MM.1S (cell line): ENCODE measurements around the gene BUD31.

ENCODE experiments used
- DNase-seq: peaks from one replicate; pipeline ENCODE4 v3.0.0-alpha.2; 2015
- H2AFZ ChIP-seq: fragments of 300-600 bp; sonication (generic); 2 replicates; pipeline ENCODE4 v1.6.0; 2016; ENCODE audit warnings: antibody characterized with exemption, low read length
- H3F3A ChIP-seq: fragments of 300-600 bp; sonication (generic); 2 replicates; pipeline ENCODE4 v1.6.1; 2016; ENCODE audit warnings: mild to moderate bottlenecking, antibody characterized with exemption, low read length, moderate library complexity, mixed read lengths; ENCODE audit not compliant: insufficient read depth
- H3K27ac ChIP-seq: fragments of 300-600 bp; sonication (generic); 2 replicates; pipeline ENCODE4 v1.5.1; 2016; ENCODE audit warnings: mild to moderate bottlenecking, low read length
- H3K27me3 ChIP-seq: fragments of 300-600 bp; sonication (generic); replicated peaks from 2 replicates; pipeline ENCODE4 v1.6.0; 2016; ENCODE audit warnings: low read length; ENCODE audit not compliant: insufficient read depth
- H3K36me3 ChIP-seq: fragments of 300-600 bp; sonication (generic); replicated peaks from 2 replicates; pipeline ENCODE4 v1.6.1; 2016; ENCODE audit warnings: mild to moderate bottlenecking, low read length, mixed read lengths; ENCODE audit not compliant: insufficient read depth
- H3K4me1 ChIP-seq: fragments of 300-600 bp; sonication (generic); 2 replicates; pipeline ENCODE4 v1.6.1; 2016; ENCODE audit warnings: low read length, mixed read lengths
- H3K4me2 ChIP-seq: fragments of 300-600 bp; sonication (generic); 2 replicates; pipeline ENCODE4 v1.6.0; 2016; ENCODE audit warnings: low read depth, low read length
- H3K4me3 ChIP-seq: fragments of 300-600 bp; sonication (generic); 2 replicates; pipeline ENCODE4 v1.5.1; 2016; ENCODE audit warnings: low read length, mixed read lengths
- H3K79me2 ChIP-seq: fragments of 300-600 bp; sonication (generic); 2 replicates; pipeline ENCODE4 v1.6.1; 2016; ENCODE audit warnings: mixed run types, low read length, mixed read lengths
- H3K9ac ChIP-seq: fragments of 300-600 bp; sonication (generic); 2 replicates; pipeline ENCODE4 v1.6.1; 2016; ENCODE audit warnings: low read length, mixed read lengths
- H3K9me2 ChIP-seq: fragments of 300-600 bp; sonication (generic); replicated peaks from 2 replicates; pipeline ENCODE4 v1.6.1; 2016; ENCODE audit warnings: mild to moderate bottlenecking, low read length, mixed read lengths; ENCODE audit not compliant: insufficient read depth
- H3K9me3 ChIP-seq: fragments of 300-600 bp; sonication (generic); replicated peaks from 2 replicates; pipeline ENCODE4 v1.6.1; 2016; ENCODE audit warnings: mild to moderate bottlenecking, low read length, mixed read lengths; ENCODE audit not compliant: insufficient read depth
- H4K20me1 ChIP-seq: fragments of 300-600 bp; sonication (generic); 2 replicates; pipeline ENCODE4 v1.6.1; 2016; ENCODE audit warnings: mild to moderate bottlenecking, low read length, moderate library complexity, mixed read lengths; ENCODE audit not compliant: insufficient read depth
- EZH2 ChIP-seq: fragments of 300-600 bp; sonication (generic); optimal IDR thresholded peaks from 2 replicates; pipeline ENCODE3; 2017; ENCODE audit warnings: low read depth, mild to moderate bottlenecking, antibody characterized with exemption, low read length, mixed read lengths
- EZH2phosphoT487 ChIP-seq: fragments of 300-600 bp; sonication (generic); IDR thresholded peaks from 2 replicates; pipeline ENCODE4 v1.6.1; 2018; ENCODE audit warnings: antibody characterized with exemption, low read length
- TF ChIP-seq, protein P1 (sequence below): fragments of 300-600 bp; sonication (generic); IDR thresholded peaks from 2 replicates; pipeline ENCODE4 v1.5.1; 2016; ENCODE audit warnings: antibody characterized with exemption, low read length, mixed read lengths

The BUD31 gene

DNA sequence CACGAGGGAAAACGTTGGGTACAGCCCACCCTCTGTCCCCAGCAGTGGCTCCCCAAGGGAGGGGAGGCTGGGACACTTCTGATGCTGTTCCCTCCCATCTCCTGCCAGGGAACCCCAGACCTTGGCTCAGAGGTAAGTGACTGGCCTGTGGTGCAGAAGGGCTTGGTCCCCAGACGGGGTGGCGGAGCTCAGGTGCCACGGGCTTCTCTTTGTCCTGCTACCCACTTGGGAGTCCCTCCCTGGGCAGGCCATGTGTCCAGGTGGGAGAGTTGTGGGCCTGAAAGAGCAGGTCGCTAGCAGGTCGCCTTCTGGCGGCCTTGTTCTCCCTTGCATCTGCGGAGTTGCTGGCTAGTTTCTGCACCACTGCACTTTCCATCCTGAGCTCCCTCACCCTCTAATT lies 47.1 kb downstream of the BUD31 start:
- no peaks in the 10 kb centered on the region for H3K9me3 ChIP-seq
- H4K20me1 ChIP-seq, result peaks cover 8% of the 10 kb centered on the region; the same call in 1 of the 2 replicates
- peaks cover 12% of the 10 kb centered on the region for H3K36me3 ChIP-seq
- H2AFZ ChIP-seq, result no peak overlapping the region
- no peak for TF ChIP-seq EZH2phosphoT487
- H3F3A ChIP-seq, result peaks cover 4% of the 10 kb centered on the region; the same call in 1 of the 2 replicates
- H3K4me2 ChIP-seq, result no peak overlapping the region
- H3K4me3 ChIP-seq, result no peak overlapping the region
- H3K9me2 ChIP-seq, result no peaks in the 10 kb centered on the region
- H3K27ac ChIP-seq, result no peak overlapping the region
- no peaks in the 10 kb centered on the region for H3K27me3 ChIP-seq
- DNase-seq, result no peak
- H3K79me2 ChIP-seq, result peaks cover 78% of the 10 kb centered on the region
- no peak overlapping the region for H3K9ac ChIP-seq
- H3K4me1 ChIP-seq, result no peaks in the 10 kb centered on the region

DNA sequence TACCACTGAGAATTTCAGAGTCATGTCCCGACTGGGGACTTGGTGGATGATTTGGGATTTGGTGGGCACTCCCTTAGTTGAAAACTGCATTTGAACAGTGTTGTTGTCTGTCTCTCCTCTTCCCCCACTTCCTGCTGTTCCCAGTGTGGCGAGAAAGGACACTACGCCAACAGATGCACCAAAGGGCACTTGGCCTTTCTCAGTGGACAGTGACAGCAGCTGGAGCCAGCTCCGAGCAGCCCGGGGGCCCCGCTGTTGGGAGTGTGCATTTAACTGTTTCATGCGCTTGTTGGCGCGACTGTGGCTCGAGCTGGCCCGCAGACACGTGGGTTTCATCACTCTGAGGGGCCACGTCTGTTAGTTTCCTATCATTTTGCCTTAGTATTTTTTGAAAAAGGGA lies 47.5 kb downstream of the BUD31 start:
- no peaks in the 10 kb centered on the region for H3K4me1 ChIP-seq
- no peak for DNase-seq
- no peaks in the 10 kb centered on the region for H3K9me2 ChIP-seq
- H3K27ac ChIP-seq, result no peak overlapping the region
- no peaks in the 10 kb centered on the region for H3K27me3 ChIP-seq
- H3F3A ChIP-seq, result peaks cover 4% of the 10 kb centered on the region; the same call in 1 of the 2 replicates
- H3K4me2 ChIP-seq, result no peak overlapping the region
- H3K9ac ChIP-seq, result no peak overlapping the region
- H2AFZ ChIP-seq, result no peak overlapping the region
- TF ChIP-seq EZH2 (no peak), EZH2phosphoT487 (no peak)
- TF ChIP-seq, protein P1, sequence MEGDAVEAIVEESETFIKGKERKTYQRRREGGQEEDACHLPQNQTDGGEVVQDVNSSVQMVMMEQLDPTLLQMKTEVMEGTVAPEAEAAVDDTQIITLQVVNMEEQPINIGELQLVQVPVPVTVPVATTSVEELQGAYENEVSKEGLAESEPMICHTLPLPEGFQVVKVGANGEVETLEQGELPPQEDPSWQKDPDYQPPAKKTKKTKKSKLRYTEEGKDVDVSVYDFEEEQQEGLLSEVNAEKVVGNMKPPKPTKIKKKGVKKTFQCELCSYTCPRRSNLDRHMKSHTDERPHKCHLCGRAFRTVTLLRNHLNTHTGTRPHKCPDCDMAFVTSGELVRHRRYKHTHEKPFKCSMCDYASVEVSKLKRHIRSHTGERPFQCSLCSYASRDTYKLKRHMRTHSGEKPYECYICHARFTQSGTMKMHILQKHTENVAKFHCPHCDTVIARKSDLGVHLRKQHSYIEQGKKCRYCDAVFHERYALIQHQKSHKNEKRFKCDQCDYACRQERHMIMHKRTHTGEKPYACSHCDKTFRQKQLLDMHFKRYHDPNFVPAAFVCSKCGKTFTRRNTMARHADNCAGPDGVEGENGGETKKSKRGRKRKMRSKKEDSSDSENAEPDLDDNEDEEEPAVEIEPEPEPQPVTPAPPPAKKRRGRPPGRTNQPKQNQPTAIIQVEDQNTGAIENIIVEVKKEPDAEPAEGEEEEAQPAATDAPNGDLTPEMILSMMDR, result no peak
- no peak overlapping the region for H3K4me3 ChIP-seq
- peaks cover 10% of the 10 kb centered on the region for H3K36me3 ChIP-seq
- peaks cover 82% of the 10 kb centered on the region for H3K79me2 ChIP-seq
- H3K9me3 ChIP-seq, result no peaks in the 10 kb centered on the region
- peaks cover 8% of the 10 kb centered on the region; the same call in 1 of the 2 replicates for H4K20me1 ChIP-seq

DNA sequence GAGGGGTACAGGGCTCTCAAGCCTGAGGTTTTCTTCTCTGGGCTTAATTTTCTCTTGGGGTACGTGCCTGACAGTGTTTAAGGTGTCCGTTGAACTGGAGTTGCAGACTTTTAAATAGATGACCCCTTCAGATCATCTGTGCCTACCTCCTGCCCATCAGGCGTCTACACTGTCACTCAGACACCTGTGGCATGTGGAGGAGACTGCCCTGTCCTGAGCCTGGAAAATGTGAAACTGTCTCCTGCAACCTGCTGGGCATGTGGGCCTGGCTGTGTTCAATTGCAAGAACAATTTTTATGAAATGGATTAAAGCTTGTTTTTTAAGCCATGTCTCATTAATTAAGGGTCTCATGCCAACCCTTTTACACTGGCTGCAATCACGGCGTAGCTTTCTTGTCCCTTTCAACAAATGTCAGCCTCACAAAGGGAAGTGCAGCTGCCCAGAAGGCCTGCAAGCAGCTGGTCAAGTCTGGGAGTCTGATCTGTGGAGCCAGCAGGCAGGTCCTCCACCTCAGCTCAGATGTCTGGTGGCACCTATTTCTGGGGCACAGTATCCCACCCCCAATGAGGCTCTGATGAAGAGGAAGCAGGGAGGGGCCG lies 48.4 kb downstream of the BUD31 start:
- Histone ChIP-seq H3K9ac (no peak overlapping the region), H3K4me3 (no peak overlapping the region), H3K27ac (no peak overlapping the region), H3K9me2 (no peaks in the 10 kb centered on the region), H3K27me3 (no peaks in the 10 kb centered on the region), H3F3A (peaks cover 4% of the 10 kb centered on the region; the same call in 1 of the 2 replicates), H3K36me3 (peaks cover 10% of the 10 kb centered on the region), H3K9me3 (no peaks in the 10 kb centered on the region), H3K4me1 (no peaks in the 10 kb centered on the region), H3K4me2 (no peak overlapping the region), H3K79me2 (peaks cover 85% of the 10 kb centered on the region), H4K20me1 (peaks cover 8% of the 10 kb centered on the region; the same call in 1 of the 2 replicates), H2AFZ (no peak overlapping the region)
- DNase-seq, result no peak
- no peak for TF ChIP-seq EZH2
- TF ChIP-seq EZH2phosphoT487, result no peak
- TF ChIP-seq, protein P1, result no peak
